Fibroblast of pulmonary artery (primary cell): Measurements from ENCODE around the gene NIN.
"Not testable (repeated sequence)": the region's sequence is repeated elsewhere in the genome, so short reads cannot be mapped to it uniquely, and the experiment has no call there.

Experiments used
- DNase-seq: peaks from one replicate; pipeline ENCODE4 v3.0.0-alpha.2; 2010; ENCODE audit warnings: low read depth
- H3K4me3 ChIP-seq: replicated peaks from 2 replicates; pipeline ENCODE4 v1.5.1; 2011; ENCODE audit warnings: low read depth, mild to moderate bottlenecking, control low read depth, low read length, moderate library complexity
- CTCF ChIP-seq: IDR thresholded peaks from 2 replicates; pipeline ENCODE4 v1.5.1; 2011; ENCODE audit warnings: mild to moderate bottlenecking, control low read depth, low read length, inconsistent platforms; ENCODE audit errors: missing control alignments

NIN gene

GRCh38 chr14:50825307-50825706 lies 5.7 kb downstream of the NIN start:
- no peak for DNase-seq
- TF ChIP-seq CTCF = no peak
- no peak overlapping the region for H3K4me3 ChIP-seq

- no peak for DNase-seq
- no peak overlapping the region for H3K4me3 ChIP-seq
- TF ChIP-seq CTCF = no peak
Measured at GRCh38 chr14:50823762-50824636, 7.0 kb downstream of the NIN start.

GRCh38 chr14:50823051-50823761 lies 7.8 kb downstream of the NIN start:
- no peak overlapping the region for H3K4me3 ChIP-seq
- no peak for DNase-seq
- TF ChIP-seq CTCF = no peak

GRCh38 chr14:50822501-50823042 lies 8.4 kb downstream of the NIN start:
- no peak for DNase-seq
- TF ChIP-seq CTCF = no peak
- H3K4me3 ChIP-seq = no peak overlapping the region

GRCh38 chr14:50821510-50822464 lies 9.2 kb downstream of the NIN start:
- no peak for TF ChIP-seq CTCF
- DNase-seq = no peak
- H3K4me3 ChIP-seq = no peak overlapping the region

- no peak for TF ChIP-seq CTCF
- no peak overlapping the region for H3K4me3 ChIP-seq
- no peak for DNase-seq
Measured at GRCh38 chr14:50820786-50821509, 10.0 kb downstream of the NIN start.

- H3K4me3 ChIP-seq, DNase-seq: not testable (repeated sequence)
Measured at GRCh38 chr14:50819303-50819702, 11.7 kb downstream of the NIN start.
